BE2C (cell line): Measurements from ENCODE around the gene TCERG1L.

Experiments used
- DNase-seq: peaks from one replicate; pipeline ENCODE4 v3.0.0-alpha.2; 2020
- H3K27me3 ChIP-seq: fragments of 250-450 bp; sonication (Bioruptor Pico); 2 replicates; pipeline ENCODE4 v1.5.1; 2020; ENCODE audit warnings: mild to moderate bottlenecking
- H3K36me3 ChIP-seq: fragments of 250-450 bp; sonication (Bioruptor Pico); 2 replicates; pipeline ENCODE4 v1.5.1; 2020; ENCODE audit warnings: mild to moderate bottlenecking
- H3K4me1 ChIP-seq: fragments of 250-450 bp; sonication (Bioruptor Pico); 2 replicates; pipeline ENCODE4 v1.5.1; 2020
- H3K4me3 ChIP-seq: 2 replicates; pipeline ENCODE4 v1.5.1; 2011; ENCODE audit warnings: low read depth, low read length
- H3K9me3 ChIP-seq: fragments of 250-450 bp; sonication (Bioruptor Pico); 2 replicates; pipeline ENCODE4 v1.5.1; 2020
- TF ChIP-seq, protein P1 (sequence below): IDR thresholded peaks from 2 replicates; pipeline ENCODE4 v1.5.1; 2012; ENCODE audit warnings: mild to moderate bottlenecking, low read depth, low read length

Gene TCERG1L

DNA sequence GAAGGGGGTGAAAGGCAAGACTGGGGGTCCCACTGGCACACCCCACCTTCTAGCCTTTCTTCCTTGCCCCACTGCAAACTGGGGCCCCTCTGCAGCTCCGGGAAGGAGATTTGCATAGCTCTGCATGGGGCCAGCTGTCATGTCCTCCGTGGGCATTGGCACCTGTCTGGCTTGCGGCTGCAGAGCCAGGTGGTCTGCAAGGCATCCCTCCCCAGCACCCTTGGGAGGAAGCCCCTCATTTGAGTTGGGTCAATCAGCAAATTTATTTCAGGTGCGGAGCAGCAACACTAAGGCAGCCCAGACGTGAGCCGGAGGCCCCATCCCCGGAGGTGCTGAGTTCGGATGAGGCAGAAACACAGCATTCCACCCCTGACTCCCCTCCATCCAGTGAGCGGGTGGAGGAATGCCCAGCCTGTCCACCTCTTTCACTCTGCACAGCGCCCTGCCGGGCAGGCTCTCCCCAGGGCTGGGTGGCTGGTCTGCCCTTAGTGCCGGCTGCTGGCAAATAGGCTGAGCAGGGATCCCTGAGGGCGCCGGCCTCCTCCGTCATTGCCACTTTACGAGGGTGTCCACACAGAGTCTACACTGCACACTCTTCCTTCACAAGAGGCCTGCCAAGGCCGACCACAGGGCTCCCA lies 143.2 kb downstream of the TCERG1L start:
- Histone ChIP-seq H3K9me3 (no peaks in the 10 kb centered on the region), H3K36me3 (no peaks in the 10 kb centered on the region), H3K4me3 (no peak overlapping the region), H3K4me1 (no peaks in the 10 kb centered on the region), H3K27me3 (no peaks in the 10 kb centered on the region)
- DNase-seq: no peak
- TF ChIP-seq, protein P1, sequence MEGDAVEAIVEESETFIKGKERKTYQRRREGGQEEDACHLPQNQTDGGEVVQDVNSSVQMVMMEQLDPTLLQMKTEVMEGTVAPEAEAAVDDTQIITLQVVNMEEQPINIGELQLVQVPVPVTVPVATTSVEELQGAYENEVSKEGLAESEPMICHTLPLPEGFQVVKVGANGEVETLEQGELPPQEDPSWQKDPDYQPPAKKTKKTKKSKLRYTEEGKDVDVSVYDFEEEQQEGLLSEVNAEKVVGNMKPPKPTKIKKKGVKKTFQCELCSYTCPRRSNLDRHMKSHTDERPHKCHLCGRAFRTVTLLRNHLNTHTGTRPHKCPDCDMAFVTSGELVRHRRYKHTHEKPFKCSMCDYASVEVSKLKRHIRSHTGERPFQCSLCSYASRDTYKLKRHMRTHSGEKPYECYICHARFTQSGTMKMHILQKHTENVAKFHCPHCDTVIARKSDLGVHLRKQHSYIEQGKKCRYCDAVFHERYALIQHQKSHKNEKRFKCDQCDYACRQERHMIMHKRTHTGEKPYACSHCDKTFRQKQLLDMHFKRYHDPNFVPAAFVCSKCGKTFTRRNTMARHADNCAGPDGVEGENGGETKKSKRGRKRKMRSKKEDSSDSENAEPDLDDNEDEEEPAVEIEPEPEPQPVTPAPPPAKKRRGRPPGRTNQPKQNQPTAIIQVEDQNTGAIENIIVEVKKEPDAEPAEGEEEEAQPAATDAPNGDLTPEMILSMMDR: no peak

DNA sequence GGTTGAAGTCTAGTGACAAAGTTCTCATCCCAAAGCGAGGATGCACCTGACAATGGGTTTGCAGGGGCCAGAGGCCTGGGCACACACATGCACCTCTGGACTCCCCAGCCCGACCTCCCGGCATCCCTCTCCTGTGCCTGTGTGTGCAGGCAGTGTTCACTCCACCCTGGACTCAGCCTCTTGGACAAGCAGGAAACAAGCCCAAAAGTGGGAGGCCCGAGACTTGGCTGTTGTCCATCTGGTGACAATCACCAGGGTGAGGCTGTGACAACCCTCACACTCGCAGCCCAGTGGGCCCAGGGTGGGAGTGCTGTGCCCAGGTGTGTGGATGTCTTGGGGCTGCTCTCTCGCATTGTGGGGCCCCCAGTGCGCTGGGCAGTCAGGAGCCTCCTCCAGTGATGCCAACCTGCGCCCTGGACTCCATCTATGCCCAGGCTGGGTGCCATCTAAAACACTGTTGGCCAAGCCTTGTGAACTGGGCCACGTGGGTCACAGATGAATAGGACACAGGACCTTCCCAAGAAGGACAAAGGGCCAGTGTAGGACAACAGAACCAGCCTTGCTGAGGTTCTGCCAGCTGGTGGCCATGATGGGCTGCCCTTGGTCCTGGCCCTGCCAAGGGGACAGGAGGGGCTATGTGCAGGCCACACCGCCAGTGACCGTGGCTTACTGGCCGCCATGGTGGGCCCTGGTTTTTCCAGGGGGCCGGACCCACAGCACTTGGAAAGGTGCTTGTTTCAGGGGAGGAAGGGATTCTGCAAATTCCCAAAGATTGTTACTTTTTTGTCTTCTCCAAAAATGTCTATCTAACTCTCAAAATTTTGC lies 144.3 kb downstream of the TCERG1L start:
- H3K27me3 ChIP-seq: no peaks in the 10 kb centered on the region
- TF ChIP-seq, protein P1: no peak

DNA sequence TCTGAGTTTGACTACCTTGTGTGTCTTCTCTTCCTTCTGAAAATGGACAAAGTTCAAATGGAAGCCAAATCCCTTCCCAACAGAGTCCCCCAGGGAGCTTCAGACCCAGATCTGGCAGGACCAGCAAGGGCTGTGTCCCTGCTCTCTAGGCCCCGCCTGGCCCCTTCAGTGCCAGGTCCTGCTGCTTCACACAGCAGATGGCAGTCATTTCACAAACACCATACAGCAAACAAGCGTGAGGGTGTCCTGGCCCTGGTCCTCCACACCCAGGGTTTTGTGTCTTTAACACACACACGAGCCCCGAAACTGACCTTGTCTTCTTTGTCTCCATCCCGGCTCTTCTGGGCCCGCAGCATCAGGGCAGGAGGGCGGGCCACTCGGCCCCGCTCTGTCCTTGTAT lies 145.0 kb downstream of the TCERG1L start:
- no peaks in the 10 kb centered on the region; the same call in 1 of the 2 replicates for H3K9me3 ChIP-seq

More for the DNA sequence above, 144.3 kb downstream of the TCERG1L start:
- Histone ChIP-seq H3K4me3 (no peak overlapping the region), H3K4me1 (no peaks in the 10 kb centered on the region), H3K9me3 (no peaks in the 10 kb centered on the region), H3K36me3 (no peaks in the 10 kb centered on the region)
- no peak for DNase-seq

DNA sequence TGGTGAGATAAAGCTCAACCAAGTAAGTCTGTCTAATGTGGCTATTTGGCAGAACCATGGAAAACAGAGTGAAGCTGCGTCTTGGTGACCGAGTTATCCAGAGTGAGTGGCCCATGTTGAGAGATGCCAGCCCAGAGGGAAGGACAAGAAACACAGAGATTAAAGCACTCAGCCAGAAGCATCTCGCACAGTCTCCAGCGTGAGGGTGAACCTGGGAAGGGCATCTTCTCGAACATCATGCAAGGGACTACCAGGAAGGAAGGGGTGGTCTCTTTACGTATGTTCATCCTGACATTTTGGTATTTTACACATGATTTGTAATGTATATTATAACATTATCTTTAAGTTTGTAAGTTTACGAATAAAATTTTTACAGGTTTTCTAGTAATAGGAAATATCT lies 146.4 kb downstream of the TCERG1L start:
- no peak overlapping the region for H3K4me3 ChIP-seq

More for the DNA sequence above, 145.0 kb downstream of the TCERG1L start:
- no peaks in the 10 kb centered on the region for H3K4me1 ChIP-seq
- H3K27me3 ChIP-seq: no peaks in the 10 kb centered on the region
- H3K36me3 ChIP-seq: no peaks in the 10 kb centered on the region
- DNase-seq: no peak
- TF ChIP-seq, protein P1: no peak
- no peak overlapping the region for H3K4me3 ChIP-seq

DNA sequence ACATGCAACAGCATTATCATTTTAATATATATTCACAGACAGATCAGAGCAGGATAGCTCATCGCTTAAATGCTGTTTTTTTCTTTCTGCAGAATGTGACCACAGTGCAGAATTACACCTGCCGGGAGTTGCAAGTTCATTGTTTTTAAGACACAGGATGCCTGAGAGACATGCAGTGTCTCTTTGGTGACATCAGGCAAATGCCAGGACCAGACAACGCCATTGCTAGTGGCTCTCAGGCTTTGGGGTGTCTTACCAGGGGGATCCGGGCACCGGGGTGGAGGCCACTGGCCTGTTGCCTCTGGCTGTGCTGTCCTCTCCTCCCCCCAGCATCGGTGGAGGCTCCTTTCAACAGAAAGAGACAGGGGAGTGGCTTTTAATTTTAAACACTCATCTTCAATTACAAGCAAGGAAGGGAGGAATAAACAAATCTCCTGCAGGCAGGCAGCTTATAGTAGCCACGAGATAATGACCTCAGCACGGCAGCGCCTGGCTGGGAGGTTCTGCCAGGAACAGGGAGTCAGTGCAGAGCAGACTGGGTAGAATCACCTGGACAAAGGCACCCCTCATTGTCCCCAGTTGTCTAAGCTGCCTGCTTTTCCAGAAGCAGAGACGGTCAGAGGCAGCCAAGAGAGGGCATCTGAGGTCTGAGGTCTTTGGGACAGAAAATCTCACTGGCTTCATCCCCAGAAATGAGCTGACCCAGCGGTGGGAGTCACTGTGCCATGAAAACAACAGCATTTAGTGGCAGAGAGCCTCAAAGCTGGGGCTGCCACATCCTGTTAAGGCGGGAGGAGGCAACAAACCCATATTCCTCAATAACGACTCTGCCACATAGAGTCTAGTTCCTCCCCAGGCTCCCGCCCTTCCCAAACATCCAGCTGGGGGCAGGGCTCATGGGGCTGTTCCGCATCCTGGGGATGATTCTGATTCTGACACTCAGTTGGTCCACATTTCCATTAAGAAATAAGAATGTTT lies 148.4 kb downstream of the TCERG1L start:
- Histone ChIP-seq H3K4me3 (no peak overlapping the region), H3K27me3 (no peaks in the 10 kb centered on the region), H3K36me3 (no peaks in the 10 kb centered on the region), H3K9me3 (no peaks in the 10 kb centered on the region; the same call in 1 of the 2 replicates), H3K4me1 (no peaks in the 10 kb centered on the region)
- TF ChIP-seq, protein P1: no peak
- DNase-seq: no peak

More for the DNA sequence above, 146.4 kb downstream of the TCERG1L start:
- Histone ChIP-seq H3K9me3 (no peaks in the 10 kb centered on the region; the same call in 1 of the 2 replicates), H3K27me3 (no peaks in the 10 kb centered on the region), H3K36me3 (no peaks in the 10 kb centered on the region), H3K4me1 (no peaks in the 10 kb centered on the region)
- DNase-seq: no peak
- TF ChIP-seq, protein P1: no peak
